Mesenchymal stem cell (in vitro differentiated cells and primary cell): ENCODE data around the gene FHOD3.
A peak's percentile ranks its signal among the peaks of the same experiment; 100 is the strongest.

Source experiments
- DNase-seq: peaks from one replicate; pipeline ENCODE4 v3.0.0-alpha.2; 2013
- H2AFZ ChIP-seq: one replicate; pipeline ENCODE4 v1.6.1; 2013; ENCODE audit warnings: low read depth, mild to moderate bottlenecking, control low read depth, inconsistent platforms, low read length, moderate library complexity
- H2AK5ac ChIP-seq: 2 replicates; pipeline ENCODE4 v1.6.1; 2013; ENCODE audit warnings: low read length, moderate library complexity, mild to moderate bottlenecking, inconsistent platforms; ENCODE audit not compliant: severe bottlenecking
- H2BK120ac ChIP-seq: one replicate; pipeline ENCODE4 v1.6.1; 2013; ENCODE audit warnings: low read depth, mild to moderate bottlenecking, inconsistent platforms, low read length, moderate library complexity
- H2BK12ac ChIP-seq, 2 experiments: one replicate each; pipeline ENCODE4 v1.6.1; 2013; ENCODE audit warnings: inconsistent platforms in 2 of 2, low read length in 2 of 2, mild to moderate bottlenecking in 2 of 2, moderate library complexity in 2 of 2, control low read depth in 1 of 2
- H2BK15ac ChIP-seq: one replicate; pipeline ENCODE4 v1.6.1; 2013; ENCODE audit warnings: mild to moderate bottlenecking, low read depth, inconsistent platforms; ENCODE audit not compliant: poor library complexity, severe bottlenecking
- H2BK5ac ChIP-seq: 2 replicates; pipeline ENCODE4 v1.6.1; 2013; ENCODE audit warnings: low read depth, mild to moderate bottlenecking, low read length, control low read depth, inconsistent platforms; ENCODE audit not compliant: poor library complexity, severe bottlenecking
- H3K14ac ChIP-seq, 2 experiments: one replicate each; pipeline ENCODE4 v1.6.1; 2013; ENCODE audit warnings: inconsistent platforms in 2 of 2, low read length in 2 of 2, control low read depth in 1 of 2, mild to moderate bottlenecking in 1 of 2, moderate library complexity in 1 of 2
- H3K18ac ChIP-seq, 2 experiments: one replicate each; pipeline ENCODE4 v1.6.1; 2013; ENCODE audit warnings: inconsistent platforms in 2 of 2, low read length in 2 of 2, control low read depth in 1 of 2, low read depth in 1 of 2, mild to moderate bottlenecking in 1 of 2
- H3K23ac ChIP-seq, 2 experiments: one replicate each; pipeline ENCODE4 v1.6.1; 2013; ENCODE audit warnings: inconsistent platforms in 2 of 2, low read length in 2 of 2, mild to moderate bottlenecking in 2 of 2, moderate library complexity in 2 of 2, control low read depth in 1 of 2
- H3K27ac ChIP-seq: 2 replicates; pipeline ENCODE4 v1.5.1; 2013; ENCODE audit warnings: mild to moderate bottlenecking, moderate library complexity, low read length, control low read depth, inconsistent platforms; ENCODE audit not compliant: poor library complexity, severe bottlenecking
- H3K27me3 ChIP-seq, 2 experiments: 2 replicates each; pipeline versions ENCODE4 v1.6.1 to v1.7.0; 2013; ENCODE audit warnings: low read length in 2 of 2, mild to moderate bottlenecking in 2 of 2, moderate library complexity in 2 of 2, control low read depth in 1 of 2, inconsistent platforms in 1 of 2; ENCODE audit not compliant: control insufficient read depth in 1 of 2, insufficient read depth in 1 of 2
- H3K36me3 ChIP-seq, 2 experiments: 2 replicates each; pipeline versions ENCODE4 v1.6.1 to v1.7.0; 2013; ENCODE audit warnings: low read length in 2 of 2, control low read depth in 1 of 2, inconsistent platforms in 1 of 2, low read depth in 1 of 2, mild to moderate bottlenecking in 1 of 2; ENCODE audit not compliant: insufficient read depth in 2 of 2, control insufficient read depth in 1 of 2
- H3K4ac ChIP-seq, 2 experiments: one replicate each; pipeline ENCODE4 v1.6.1; 2013; ENCODE audit warnings: inconsistent platforms in 2 of 2, low read length in 2 of 2, mild to moderate bottlenecking in 2 of 2, moderate library complexity in 2 of 2, control low read depth in 1 of 2, low read depth in 1 of 2
- H3K4me1 ChIP-seq: 2 replicates; pipeline ENCODE4 v1.6.1; 2013; ENCODE audit warnings: low read depth, low read length, control low read depth; ENCODE audit not compliant: control insufficient read depth, insufficient read depth
- H3K4me2 ChIP-seq: 2 replicates; pipeline ENCODE4 v1.6.1; 2013; ENCODE audit warnings: low read length, mild to moderate bottlenecking, inconsistent platforms; ENCODE audit not compliant: poor library complexity, severe bottlenecking
- H3K4me3 ChIP-seq, 2 experiments: 2 replicates each; pipeline versions ENCODE4 v1.5.1 to v1.7.0; 2013; ENCODE audit warnings: low read length in 2 of 2, mild to moderate bottlenecking in 2 of 2, control low read depth in 1 of 2, low read depth in 1 of 2; ENCODE audit not compliant: insufficient read depth in 1 of 2
- H3K79me1 ChIP-seq: replicated peaks from 2 replicates; pipeline ENCODE4 v1.6.1; 2013; ENCODE audit warnings: mild to moderate bottlenecking, control low read depth, low read length, inconsistent platforms; ENCODE audit not compliant: poor library complexity, severe bottlenecking
- H3K9ac ChIP-seq: 2 replicates; pipeline ENCODE4 v1.7.0; 2013; ENCODE audit warnings: mild to moderate bottlenecking, low read length, moderate library complexity
- H3K9me3 ChIP-seq: 2 replicates; pipeline ENCODE4 v1.7.0; 2013; ENCODE audit warnings: mild to moderate bottlenecking, low read length; ENCODE audit not compliant: control insufficient read depth
- H4K8ac ChIP-seq: one replicate; pipeline ENCODE4 v1.6.1; 2013; ENCODE audit warnings: inconsistent platforms, mild to moderate bottlenecking, low read length, moderate library complexity
- H4K91ac ChIP-seq: one replicate; pipeline ENCODE4 v1.6.1; 2013; ENCODE audit warnings: mild to moderate bottlenecking, low read length, inconsistent platforms
- WGBS: methylation state at CpG from one replicate; pipeline ENCODE4 v1.1.7; 2013; ENCODE audit warnings: mixed read lengths; 5-methylcytosine and 5-hydroxymethylcytosine counted together

The FHOD3 gene

DNA sequence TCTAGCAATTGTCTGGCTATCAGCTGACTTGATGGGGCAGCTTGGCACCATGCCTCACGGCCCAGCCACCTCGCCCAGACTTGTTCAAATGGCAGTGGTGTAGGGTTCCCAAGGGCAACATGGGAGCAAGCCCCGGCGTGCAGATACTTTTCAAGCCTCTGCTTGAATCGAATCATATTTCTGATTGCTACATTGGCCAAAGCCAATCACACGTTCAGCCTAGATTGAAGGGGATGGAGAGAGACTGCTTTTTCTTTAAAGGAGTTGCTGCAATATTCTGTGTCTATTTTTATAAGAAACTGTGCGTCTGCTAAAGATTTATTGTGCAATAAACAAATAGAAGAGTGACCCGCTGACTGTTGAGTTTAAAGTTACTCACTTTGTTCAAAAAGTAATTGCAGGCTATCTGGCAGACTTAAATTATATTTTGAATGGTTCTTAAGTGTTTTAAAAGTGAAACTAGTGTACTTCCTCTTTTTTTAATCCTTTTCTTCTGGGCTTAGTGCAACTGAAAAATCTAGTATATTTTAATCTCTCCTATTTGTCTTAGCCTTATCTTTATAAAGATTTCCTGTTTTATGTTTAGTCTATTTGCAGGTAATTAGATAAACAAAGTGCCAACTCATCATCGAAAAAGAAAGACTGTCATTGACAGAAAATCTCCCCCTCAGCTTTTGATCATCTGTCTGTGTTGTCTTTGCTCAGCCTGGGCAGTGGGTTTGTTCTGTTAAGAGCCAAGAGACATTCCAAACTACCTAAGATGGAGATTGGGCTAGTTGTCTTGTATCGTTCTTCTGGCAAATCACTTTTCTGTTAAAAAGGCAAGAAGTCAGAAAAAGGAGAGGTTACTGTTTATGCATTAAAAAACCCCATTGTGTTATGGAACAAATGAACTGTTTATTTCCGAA lies 375.2 kb downstream of the FHOD3 start:
- no peak overlapping the region for H3K4ac ChIP-seq
- peaks cover 6% of the 10 kb centered on the region for H3K9me3 ChIP-seq
- peaks cover 2% of the 10 kb centered on the region for H3K79me1 ChIP-seq
- H2BK12ac ChIP-seq = no peak overlapping the region
- peak overlapping the region in 1 of 2 experiments; percentile 72 for H3K4me3 ChIP-seq
- H4K91ac ChIP-seq = no peak overlapping the region
- no peak overlapping the region for H2AFZ ChIP-seq
- no peak overlapping the region for H2AK5ac ChIP-seq
- H3K4me1 ChIP-seq = peaks cover 2% of the 10 kb centered on the region
- H3K9ac ChIP-seq = peak overlapping the region; percentile 89
- peak; percentile 45 for DNase-seq
- H2BK120ac ChIP-seq = no peak overlapping the region
- H2BK5ac ChIP-seq = no peak overlapping the region
- peaks cover 0 to 7% of the 10 kb centered on the region in 2 experiments for H3K36me3 ChIP-seq
- no peak overlapping the region for H3K18ac ChIP-seq
- no peaks in the 10 kb centered on the region for H3K27me3 ChIP-seq
- no peak overlapping the region for H3K23ac ChIP-seq
- no peak overlapping the region for H2BK15ac ChIP-seq
- 65% methylated on average over 9 of the region's 11 CpGs for WGBS
- H4K8ac ChIP-seq = no peak overlapping the region
- H3K27ac ChIP-seq = no peak overlapping the region
- no peak overlapping the region for H3K14ac ChIP-seq
- no peak overlapping the region for H3K4me2 ChIP-seq

DNA sequence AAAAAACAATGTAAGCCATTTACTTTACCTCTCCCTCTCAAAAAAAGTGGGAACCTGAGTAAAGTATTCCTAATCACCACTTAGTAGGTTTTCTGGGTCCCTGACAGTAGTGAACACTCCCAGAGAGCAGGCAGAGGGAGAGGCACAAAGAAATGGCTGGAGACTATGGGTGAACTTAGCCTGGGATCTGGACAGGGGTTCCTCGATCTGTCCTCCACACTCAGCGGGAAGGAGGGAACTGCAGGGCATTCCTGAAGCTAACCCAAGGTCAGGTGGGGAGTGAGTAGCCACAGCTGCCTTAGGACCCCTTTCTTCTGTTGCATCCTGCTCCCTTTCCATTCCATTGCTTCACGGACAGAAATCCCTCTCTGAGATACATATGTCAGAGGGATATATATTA lies 375.9 kb downstream of the FHOD3 start:
- Histone ChIP-seq H4K8ac (no peak overlapping the region), H3K23ac (no peak overlapping the region), H3K79me1 (peaks cover 2% of the 10 kb centered on the region), H3K27me3 (no peaks in the 10 kb centered on the region), H3K9ac (peak overlapping the region; percentile 89), H4K91ac (no peak overlapping the region), H2AK5ac (no peak overlapping the region), H3K4me2 (no peak overlapping the region), H2AFZ (no peak overlapping the region), H2BK5ac (no peak overlapping the region), H2BK120ac (no peak overlapping the region), H3K36me3 (peaks cover 0 to 7% of the 10 kb centered on the region in 2 experiments), H3K9me3 (peaks cover 6% of the 10 kb centered on the region), H3K14ac (no peak overlapping the region), H3K18ac (no peak overlapping the region), H2BK15ac (no peak overlapping the region), H3K4me3 (peak overlapping the region in 1 of 2 experiments; percentile 72), H2BK12ac (no peak overlapping the region), H3K27ac (no peak overlapping the region), H3K4me1 (peaks cover 2% of the 10 kb centered on the region), H3K4ac (no peak overlapping the region)
- 95% methylated on average over 2 of the region's 3 CpGs for WGBS
- no peak for DNase-seq

DNA sequence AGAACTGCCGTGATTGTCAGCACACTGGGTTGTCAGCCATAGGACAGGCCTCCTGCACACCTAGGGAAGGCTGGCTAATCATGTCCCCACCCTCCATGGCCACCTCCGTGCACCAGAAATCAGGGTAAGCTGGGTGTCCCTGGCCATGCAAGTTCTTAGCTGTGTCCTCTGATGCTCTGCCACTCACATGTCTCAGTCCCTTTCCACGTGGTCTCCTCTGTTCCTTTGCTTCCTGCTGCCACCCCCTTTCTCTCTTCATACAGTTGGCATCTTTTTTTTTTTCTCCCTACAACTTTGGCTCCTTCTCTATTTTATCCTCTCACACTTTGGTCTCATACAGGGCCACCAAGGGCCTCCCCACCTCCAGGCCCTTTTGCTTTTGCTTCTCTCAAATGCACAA lies 377.6 kb downstream of the FHOD3 start:
- Histone ChIP-seq H3K27ac (no peak overlapping the region), H3K4me3 (no peak overlapping the region), H3K9ac (no peak overlapping the region), H2AK5ac (no peak overlapping the region), H3K4ac (no peak overlapping the region), H4K91ac (no peak overlapping the region), H3K18ac (no peak overlapping the region), H2BK5ac (no peak overlapping the region), H3K9me3 (peaks cover 6% of the 10 kb centered on the region), H3K4me1 (peaks cover 2% of the 10 kb centered on the region), H3K79me1 (peaks cover 2% of the 10 kb centered on the region), H3K36me3 (peaks cover 0 to 7% of the 10 kb centered on the region in 2 experiments), H3K27me3 (no peaks in the 10 kb centered on the region), H3K23ac (no peak overlapping the region), H2BK120ac (no peak overlapping the region), H3K14ac (no peak overlapping the region), H2AFZ (no peak overlapping the region), H4K8ac (no peak overlapping the region), H2BK12ac (no peak overlapping the region), H2BK15ac (no peak overlapping the region), H3K4me2 (no peak overlapping the region)
- WGBS = 71% methylated on average over 3 of the region's 3 CpGs
- no peak for DNase-seq

DNA sequence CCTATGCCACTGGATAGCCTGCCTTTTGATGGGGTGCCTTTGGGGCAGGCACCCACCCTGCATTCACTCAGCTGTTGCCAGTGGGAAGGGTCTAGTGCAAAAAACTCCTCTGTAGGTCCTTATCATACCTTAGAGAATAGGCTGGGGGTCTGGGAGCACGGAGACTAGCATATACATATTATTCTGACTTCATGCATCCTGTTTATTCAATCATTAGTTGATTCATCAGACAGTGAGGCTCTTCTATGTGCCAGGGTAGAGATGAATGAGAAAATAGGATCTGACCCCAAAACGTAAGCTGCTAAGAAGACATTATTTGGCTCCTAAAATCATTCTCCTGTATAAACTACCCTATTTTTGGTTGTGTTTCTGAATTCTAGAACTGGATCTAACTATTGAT lies 378.0 kb downstream of the FHOD3 start:
- no peak overlapping the region for H3K4me2 ChIP-seq
- no peak overlapping the region for H3K18ac ChIP-seq
- H3K27me3 ChIP-seq = no peaks in the 10 kb centered on the region
- peaks cover 2% of the 10 kb centered on the region for H3K79me1 ChIP-seq
- no peak for DNase-seq
- H3K36me3 ChIP-seq = peaks cover 0 to 7% of the 10 kb centered on the region in 2 experiments
- H3K23ac ChIP-seq = no peak overlapping the region
- no CpG with 5 or more reads among the region's 2 CpGs for WGBS
- no peak overlapping the region for H3K14ac ChIP-seq
- no peak overlapping the region for H4K91ac ChIP-seq
- no peak overlapping the region for H2BK12ac ChIP-seq
- no peak overlapping the region for H3K4ac ChIP-seq
- peaks cover 6% of the 10 kb centered on the region for H3K9me3 ChIP-seq
- H2AK5ac ChIP-seq = no peak overlapping the region
- no peak overlapping the region for H2AFZ ChIP-seq
- peaks cover 2% of the 10 kb centered on the region for H3K4me1 ChIP-seq
- H2BK120ac ChIP-seq = no peak overlapping the region
- H3K27ac ChIP-seq = no peak overlapping the region
- no peak overlapping the region for H4K8ac ChIP-seq
- no peak overlapping the region for H2BK15ac ChIP-seq
- no peak overlapping the region for H2BK5ac ChIP-seq
- no peak overlapping the region for H3K4me3 ChIP-seq
- H3K9ac ChIP-seq = no peak overlapping the region
